ENCODE data around the gene DCTPP1. TPM values are rescaled to one million over a fixed set of nuclear protein-coding genes. Genes with fewer than 3 reads are reported as not detected.
"Not testable (repeated sequence)": the region's sequence is repeated elsewhere in the genome, so short reads cannot be mapped to it uniquely, and the experiment has no call there.

Gene DCTPP1
- total RNA-seq, 1 experiment from 2014 or later: 125 TPM

DNA sequence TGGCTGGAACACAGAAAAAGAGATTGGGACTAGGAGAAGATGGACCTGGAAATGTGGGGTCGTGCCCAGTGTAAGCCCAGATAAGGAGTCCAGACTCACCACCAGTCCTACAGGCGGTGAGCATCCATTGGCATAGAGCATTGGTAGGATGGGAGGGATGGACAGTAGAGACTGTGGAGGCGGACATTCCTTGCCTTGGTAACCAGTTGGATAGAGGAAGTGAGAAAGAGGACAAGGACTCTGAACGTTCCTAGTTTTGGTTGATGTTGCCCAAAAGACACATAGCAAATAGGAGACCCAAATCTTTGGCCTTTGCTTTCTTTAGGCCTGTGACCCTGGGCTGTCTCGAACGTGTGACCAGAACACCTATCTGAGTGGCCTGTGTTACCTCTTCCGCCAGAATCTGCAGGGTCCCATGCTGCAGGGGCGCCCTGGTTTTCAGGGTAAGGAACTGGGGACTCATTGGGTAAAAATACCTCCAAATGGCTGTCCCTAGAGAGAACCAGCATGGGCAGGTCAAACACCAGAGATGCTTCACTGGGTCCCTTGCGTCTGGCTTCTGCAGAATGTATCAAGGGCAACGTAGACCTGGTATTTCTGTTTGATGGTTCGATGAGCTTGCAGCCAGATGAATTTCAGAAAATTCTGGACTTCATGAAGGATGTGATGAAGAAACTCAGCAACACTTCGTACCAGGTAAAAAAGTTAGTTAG is 49.1 kb upstream of the DCTPP1 start:
- Histone ChIP-seq H3K4me2 (ENCODE audit: low read length) (no peak overlapping the region), H3K9ac (ENCODE audit: low read length) (no peak overlapping the region), H3K36me3 (ENCODE audit: control insufficient read depth in 1 of 2, insufficient read depth in 2 of 2, low read length in 2 of 2) (no peaks in the 10 kb centered on the region), H3K27me3 (ENCODE audit: insufficient read depth, low read length) (no peaks in the 10 kb centered on the region), H3K27ac (ENCODE audit: low read depth, low read length) (no peak overlapping the region), H2AFZ (ENCODE audit: low read depth, low read length, poor library complexity, severe bottlenecking) (no peak overlapping the region), H3K4me3 (replicated peaks in 1 of 2; ENCODE audit: low read depth in 1 of 2, low read length in 2 of 2) (no peak overlapping the region), H3K9me2 (ENCODE audit: insufficient read depth) (no peaks in the 10 kb centered on the region), H3K4me1 (ENCODE audit: control insufficient read depth in 1 of 2, insufficient read depth in 2 of 2, low read length in 2 of 2) (peaks cover 0 to 6% of the 10 kb centered on the region in 2 experiments; a peak in 2 of 4 replicates), H3K9me3 (ENCODE audit: control insufficient read depth in 1 of 2, insufficient read depth in 1 of 2, low read depth in 1 of 2, low read length in 2 of 2) (no peaks in the 10 kb centered on the region), H3K79me2 (ENCODE audit: insufficient read depth, low read length) (no peaks in the 10 kb centered on the region), H4K20me1 (ENCODE audit: insufficient read depth) (no peaks in the 10 kb centered on the region)
- ChIA-PET RAD21 (ENCODE audit: low non-redundant PET in 1 of 2, low total read pairs in 2 of 2, uncharacterized antibody in 2 of 2, unreplicated experiment in 2 of 2) (no interaction called here), POLR2A (interaction anchor here (0.6 kb wide), 1 partner anchor 49 kb away, joined by 3 read pairs; no protein-coding TSS in a partner anchor), CTCF (no interaction called here)
- no peak for TF ChIP-seq SP1 (IDR thresholded peaks at IDR 0.05; ENCODE audit: low read depth)
- intact Hi-C loops (cut with micrococcal nuclease): no loop called here
- ATAC-seq: no peak
- BruUV-seq (replicated peaks): no TSS peak
- no peak for DNase-seq (ENCODE audit: low read depth, low spot score)

DNA sequence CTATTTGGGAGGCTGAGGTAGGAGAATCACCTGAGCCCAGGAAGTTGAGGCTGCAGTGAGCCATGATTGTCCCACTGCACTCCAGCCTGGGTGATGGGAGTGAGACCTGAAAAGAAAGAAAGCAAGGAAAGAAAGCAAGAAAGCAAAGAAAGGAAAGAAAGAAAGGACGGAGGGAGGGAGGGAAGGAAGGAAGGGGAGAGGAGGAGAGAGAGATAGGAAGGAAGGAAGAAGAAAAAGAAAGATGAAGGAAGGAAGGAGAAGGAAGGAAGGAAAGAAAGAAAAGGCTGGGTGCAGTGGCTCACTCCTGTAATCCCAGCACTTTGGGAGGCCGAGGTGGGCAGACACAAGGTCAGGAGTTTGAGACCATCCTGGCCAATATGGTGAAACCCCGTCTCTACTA is 47.9 kb upstream of the DCTPP1 start:
- H3K79me2 ChIP-seq (ENCODE audit: insufficient read depth, low read length); intact Hi-C loops (cut with micrococcal nuclease); H3K9me2 ChIP-seq (ENCODE audit: insufficient read depth); H3K9me3 ChIP-seq (ENCODE audit: control insufficient read depth in 1 of 2, insufficient read depth in 1 of 2, low read depth in 1 of 2, low read length in 2 of 2); BruUV-seq (replicated peaks); H3K27ac ChIP-seq (ENCODE audit: low read depth, low read length); POLR2A ChIA-PET; DNase-seq (ENCODE audit: low read depth, low spot score); ATAC-seq; H3K27me3 ChIP-seq (ENCODE audit: insufficient read depth, low read length); RAD21 ChIA-PET (ENCODE audit: low non-redundant PET in 1 of 2, low total read pairs in 2 of 2, uncharacterized antibody in 2 of 2, unreplicated experiment in 2 of 2); H3K36me3 ChIP-seq (ENCODE audit: control insufficient read depth in 1 of 2, insufficient read depth in 2 of 2, low read length in 2 of 2); H3K9ac ChIP-seq (ENCODE audit: low read length); CTCF ChIA-PET; H4K20me1 ChIP-seq (ENCODE audit: insufficient read depth); H3K4me2 ChIP-seq (ENCODE audit: low read length); H3K4me1 ChIP-seq (ENCODE audit: control insufficient read depth in 1 of 2, insufficient read depth in 2 of 2, low read length in 2 of 2); H2AFZ ChIP-seq (ENCODE audit: low read depth, low read length, poor library complexity, severe bottlenecking); H3K4me3 ChIP-seq (replicated peaks in 1 of 2; ENCODE audit: low read depth in 1 of 2, low read length in 2 of 2): not testable (repeated sequence)

DNA sequence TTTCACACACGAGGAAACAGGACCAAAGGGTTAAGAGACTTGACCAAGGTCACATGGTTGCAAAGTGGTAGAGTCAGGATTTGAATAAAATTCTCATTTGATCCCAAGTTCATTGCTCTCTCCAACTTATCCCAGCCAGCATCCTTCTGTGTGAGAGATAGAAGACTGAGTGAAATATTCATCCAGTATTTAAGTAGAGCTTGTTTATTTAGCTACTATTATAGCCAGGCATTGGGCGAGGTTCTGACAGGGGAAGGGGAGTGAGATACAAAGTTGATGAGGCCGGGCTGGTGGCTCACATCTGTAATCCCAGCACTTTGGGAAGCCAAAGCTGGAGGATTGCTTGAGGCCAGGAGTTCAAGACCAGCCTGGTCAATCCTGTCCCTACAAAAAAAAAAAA is 47.2 kb upstream of the DCTPP1 start:
- Histone ChIP-seq H3K4me2 (ENCODE audit: low read length) (no peak overlapping the region), H3K27ac (ENCODE audit: low read depth, low read length) (no peak overlapping the region), H3K79me2 (ENCODE audit: insufficient read depth, low read length) (no peaks in the 10 kb centered on the region), H3K9me3 (ENCODE audit: control insufficient read depth in 1 of 2, insufficient read depth in 1 of 2, low read depth in 1 of 2, low read length in 2 of 2) (no peaks in the 10 kb centered on the region), H2AFZ (ENCODE audit: low read depth, low read length, poor library complexity, severe bottlenecking) (no peak overlapping the region), H3K9ac (ENCODE audit: low read length) (no peak overlapping the region), H3K4me1 (ENCODE audit: control insufficient read depth in 1 of 2, insufficient read depth in 2 of 2, low read length in 2 of 2) (no peaks in the 10 kb centered on the region), H3K4me3 (replicated peaks in 1 of 2; ENCODE audit: low read depth in 1 of 2, low read length in 2 of 2) (no peak overlapping the region), H4K20me1 (ENCODE audit: insufficient read depth) (no peaks in the 10 kb centered on the region), H3K27me3 (ENCODE audit: insufficient read depth, low read length) (0 out of 2 replicates have a peak, but pooled peaks cover 5% of the 10 kb centered on the region), H3K36me3 (ENCODE audit: control insufficient read depth in 1 of 2, insufficient read depth in 2 of 2, low read length in 2 of 2) (no peaks in the 10 kb centered on the region), H3K9me2 (ENCODE audit: insufficient read depth) (no peaks in the 10 kb centered on the region)
- ChIA-PET CTCF (no interaction called here), RAD21 (ENCODE audit: low non-redundant PET in 1 of 2, low total read pairs in 2 of 2, uncharacterized antibody in 2 of 2, unreplicated experiment in 2 of 2) (no interaction called here), POLR2A (no interaction called here)
- BruUV-seq (replicated peaks): no TSS peak
- TF ChIP-seq TCF7L2 (IDR thresholded peaks at IDR 0.05; ENCODE audit: borderline replicate concordance, extremely low read depth, insufficient read depth, insufficient read length) (no peak), EZH2 (IDR thresholded peaks at IDR 0.05) (no peak)
- DNase-seq (ENCODE audit: low read depth, low spot score) (no peak), ATAC-seq (no peak)
- intact Hi-C loops (cut with micrococcal nuclease): no loop called here
